Measurements from ENCODE around the gene TMEM108.

Gene TMEM108

GRCh38 chr3:133393204-133393603 is 355.0 kb downstream of the TMEM108 start:
- no peak for DNase-seq

DNA sequence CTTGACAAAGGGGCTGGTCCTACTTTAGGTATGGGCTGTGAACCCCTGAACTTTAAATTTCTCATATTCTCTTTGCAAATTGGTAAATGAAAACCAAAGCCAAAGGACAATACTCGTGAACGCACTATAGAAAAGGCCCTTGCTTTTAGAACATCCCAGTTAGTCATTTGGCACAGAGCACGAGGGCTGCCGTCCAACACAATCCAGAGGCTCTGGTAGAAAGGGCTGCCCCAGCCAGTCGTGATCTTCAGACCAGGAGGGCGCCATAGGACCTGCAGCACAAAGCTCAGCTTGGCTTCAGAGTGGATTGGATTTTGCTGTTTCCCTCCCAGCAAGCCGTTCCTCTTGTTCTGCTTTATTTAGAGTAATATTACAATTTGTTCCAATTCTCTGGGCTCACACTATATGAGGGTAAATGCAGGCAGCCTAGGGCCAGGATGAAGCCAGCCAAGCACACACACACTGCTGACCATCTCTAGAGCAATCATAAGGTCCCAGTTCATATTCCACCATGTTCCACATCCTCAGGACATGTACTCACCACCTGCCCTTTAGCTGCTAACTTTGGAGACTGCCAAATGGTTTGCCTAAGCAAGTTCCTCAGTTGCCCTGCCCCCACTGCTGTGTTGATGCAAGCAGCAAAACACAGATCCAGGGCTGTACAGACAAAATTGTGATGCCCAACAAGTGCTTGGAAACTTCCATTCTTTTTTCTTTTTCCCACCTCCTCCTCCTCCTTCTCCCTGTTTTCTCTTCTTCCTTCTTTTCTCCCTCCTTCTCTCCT is 355.7 kb downstream of the TMEM108 start:
- no peak for DNase-seq

DNA sequence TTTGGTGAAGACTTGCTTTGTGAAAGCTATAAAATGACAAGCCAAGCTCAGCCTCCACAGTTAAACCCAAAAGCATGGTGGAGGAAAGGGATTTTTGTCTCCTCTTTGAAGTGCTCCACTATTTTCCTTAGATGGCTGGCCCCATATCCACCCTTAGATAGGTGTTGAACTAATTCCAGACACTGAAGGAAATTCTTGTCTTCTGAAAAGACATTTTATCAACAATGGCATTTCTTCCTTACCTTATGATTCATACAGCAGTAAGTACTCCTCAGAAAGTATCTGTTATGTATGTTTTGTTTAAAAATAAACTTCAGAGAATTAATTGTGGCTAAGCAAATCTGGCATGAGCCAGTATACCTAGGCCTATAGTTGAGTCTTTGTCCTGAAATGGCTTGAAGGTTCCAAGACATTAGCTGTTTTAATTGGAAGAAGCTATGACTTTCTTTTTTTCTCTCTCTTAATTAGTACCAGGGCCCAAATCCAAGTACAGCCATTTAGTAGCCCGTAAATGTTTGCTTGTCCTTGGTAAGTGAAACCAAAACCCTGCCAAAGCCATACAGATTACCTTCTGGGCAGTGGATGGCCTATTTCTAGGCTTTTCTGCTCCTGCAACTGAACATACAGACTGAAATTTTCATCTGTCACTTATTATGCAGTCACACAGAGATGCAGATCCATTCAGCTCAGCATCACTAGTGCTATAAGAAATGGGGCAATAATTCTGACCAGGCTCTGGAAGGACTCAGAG is 356.5 kb downstream of the TMEM108 start:
- DNase-seq = no peak

DNA sequence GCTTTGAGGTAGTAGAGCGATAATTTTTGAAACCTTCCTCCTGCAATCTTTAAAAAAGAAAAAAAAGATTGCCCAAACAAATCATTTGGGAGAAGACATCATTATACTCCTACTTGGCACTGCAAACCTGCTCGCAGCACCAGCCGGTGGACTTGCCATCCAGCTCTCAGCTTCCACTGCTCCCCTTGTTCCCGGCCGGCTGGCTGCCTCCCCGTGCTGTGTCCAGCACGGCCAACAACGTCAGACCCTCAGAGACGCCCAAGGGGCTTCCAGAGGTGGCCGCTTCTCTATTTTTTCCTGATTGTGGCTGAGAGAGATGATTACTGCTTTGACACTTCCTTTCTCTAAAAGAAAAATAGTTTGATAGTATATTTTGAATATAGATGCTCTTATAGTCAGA is 358.7 kb downstream of the TMEM108 start:
- DNase-seq = no peak

- no peak for DNase-seq
These were observed 361.9 kb downstream of the TMEM108 start, which contains the start of gene BFSP2 for GRCh38 chr3:133400006-133400515. TSS of gene BFSP2 (plus strand) at chr3:133400056. CDS start at chr3:133400084, 28 bp downstream.

DNA sequence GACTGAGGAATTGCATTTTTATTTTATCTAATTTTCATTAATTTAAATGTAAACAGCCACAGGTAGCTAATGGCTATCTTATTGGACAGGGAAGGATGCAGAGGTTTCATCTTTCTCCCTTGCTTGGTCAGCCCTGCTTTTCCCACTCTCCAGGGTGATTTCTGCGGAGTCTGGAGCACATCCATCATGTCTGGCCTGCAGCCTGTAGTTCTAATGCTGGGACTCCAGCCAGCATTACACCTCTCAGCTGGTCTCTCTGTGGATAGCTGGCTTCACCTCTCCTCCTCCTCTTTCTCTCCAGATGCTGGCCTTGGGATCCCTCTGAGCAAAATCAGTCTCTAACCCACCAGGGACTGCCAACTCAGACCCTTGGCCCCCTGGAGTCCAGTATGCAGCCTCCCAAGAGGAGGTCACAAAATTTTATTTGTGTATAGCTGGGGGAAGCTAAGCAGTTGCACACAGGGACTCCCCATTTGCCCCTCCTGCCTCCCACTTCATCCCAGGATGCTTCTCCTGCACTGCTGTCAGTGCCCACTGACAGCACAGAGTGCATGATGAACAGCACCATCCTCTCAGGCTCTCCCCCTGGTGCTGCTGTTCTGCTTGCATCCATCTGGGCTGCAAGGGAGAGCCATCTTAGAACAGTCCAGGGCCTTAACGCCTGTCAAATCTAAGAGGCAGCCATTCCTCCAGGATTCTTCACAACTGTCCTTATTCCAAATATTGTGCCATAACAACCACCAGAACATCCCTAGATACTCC is 363.4 kb downstream of the TMEM108 start:
- no peak for DNase-seq

- DNase-seq = no peak
These were observed 366.7 kb downstream of the TMEM108 start for GRCh38 chr3:133404920-133405319.

- no peak for DNase-seq
These were observed 370.2 kb downstream of the TMEM108 start for GRCh38 chr3:133408366-133408765.

DNA sequence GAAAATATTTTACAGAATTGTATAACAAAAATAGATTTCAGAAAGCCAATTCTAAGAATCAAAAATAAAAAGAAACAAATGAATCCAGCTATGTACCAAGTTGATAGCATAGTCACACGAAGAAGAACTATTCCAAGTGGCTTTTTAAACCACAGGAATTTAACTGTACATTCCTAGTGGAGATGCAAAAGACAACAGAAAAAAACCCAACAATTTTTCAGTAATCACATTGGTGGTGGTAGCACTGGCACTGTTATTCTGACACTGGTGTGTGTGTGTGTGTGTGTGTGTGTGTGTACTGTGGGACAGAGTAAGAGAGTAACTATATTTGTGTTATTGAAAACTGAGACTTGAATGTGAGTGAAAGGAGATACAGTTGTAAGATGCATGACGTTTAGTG is 370.8 kb downstream of the TMEM108 start:
- DNase-seq = no peak

DNA sequence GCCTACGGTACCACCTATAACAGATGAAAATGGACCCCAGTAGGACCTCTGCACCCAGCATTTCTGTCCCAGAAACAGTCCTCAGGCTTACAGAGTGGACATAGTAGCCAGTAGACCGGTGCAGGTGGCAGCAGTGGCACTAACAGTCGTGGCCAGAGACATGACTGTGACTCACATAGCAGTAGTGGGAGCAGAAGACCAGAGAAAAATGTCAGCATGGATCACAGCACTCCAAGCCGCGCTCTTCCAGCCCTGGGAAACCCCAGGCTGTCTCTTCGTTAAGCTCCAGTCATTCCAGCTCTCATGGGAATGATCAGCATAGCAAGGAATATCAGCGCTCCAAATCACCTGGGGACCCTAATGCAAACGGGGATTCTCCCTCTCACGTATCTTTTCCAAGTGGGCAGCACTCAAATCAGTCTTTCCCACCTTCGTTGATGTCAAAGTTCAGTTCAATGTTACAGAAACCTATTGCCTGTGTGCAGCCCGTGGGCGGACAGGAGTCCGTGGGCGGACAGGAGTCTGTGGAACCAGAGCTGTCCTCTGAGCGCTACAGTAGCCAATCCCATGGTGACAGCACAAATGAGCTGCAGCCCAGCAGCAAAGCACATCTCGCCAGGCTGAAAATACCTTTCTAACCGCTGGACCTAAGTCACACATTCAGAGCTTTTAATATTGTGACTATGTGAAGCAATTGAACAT is 372.2 kb downstream of the TMEM108 start:
- DNase-seq = no peak

DNA sequence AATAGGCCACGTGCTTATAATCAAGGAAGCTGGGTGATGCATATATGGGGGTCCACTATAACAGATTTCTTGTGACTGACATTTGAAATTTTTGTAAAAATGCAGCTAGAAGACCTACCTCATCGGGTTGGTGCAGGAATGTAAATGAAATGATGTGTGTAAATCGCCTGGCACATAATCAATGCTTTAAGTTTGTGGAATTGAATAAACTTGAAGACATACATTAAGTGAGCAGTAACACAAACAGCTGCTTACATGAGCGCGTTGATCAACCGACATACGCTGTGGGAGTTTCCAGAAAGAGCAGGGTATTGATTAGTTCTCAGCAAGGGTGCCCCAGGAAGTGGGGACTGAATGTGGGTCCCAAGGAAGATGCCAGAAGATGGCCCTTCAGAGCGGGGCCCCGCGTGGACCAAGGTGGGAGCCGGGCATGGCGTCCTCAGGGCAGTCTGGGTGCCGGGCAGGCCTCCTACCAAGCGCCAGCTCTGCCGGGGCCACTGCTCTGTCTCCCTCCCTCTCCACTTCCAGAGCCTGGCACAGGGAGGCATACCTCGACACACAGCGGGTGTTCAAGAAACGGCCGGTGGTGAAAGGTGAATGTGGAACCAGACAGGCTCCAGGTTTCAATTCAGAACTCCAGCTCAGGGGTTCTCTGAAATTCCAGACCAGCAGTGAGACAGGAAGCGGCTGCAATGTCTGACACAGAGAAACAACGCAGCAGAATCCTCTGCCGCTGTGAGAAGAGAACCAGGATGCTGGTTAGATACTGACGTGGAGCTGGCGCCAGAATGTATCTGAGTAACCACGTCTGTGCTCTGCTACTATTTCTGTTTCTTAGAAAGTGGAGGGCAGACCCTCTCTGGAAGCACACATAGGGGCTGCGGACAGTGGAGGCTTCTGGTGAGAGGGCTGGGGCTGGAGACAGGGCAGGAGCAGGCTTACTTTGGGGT is 374.3 kb downstream of the TMEM108 start:
- no peak for DNase-seq

DNA sequence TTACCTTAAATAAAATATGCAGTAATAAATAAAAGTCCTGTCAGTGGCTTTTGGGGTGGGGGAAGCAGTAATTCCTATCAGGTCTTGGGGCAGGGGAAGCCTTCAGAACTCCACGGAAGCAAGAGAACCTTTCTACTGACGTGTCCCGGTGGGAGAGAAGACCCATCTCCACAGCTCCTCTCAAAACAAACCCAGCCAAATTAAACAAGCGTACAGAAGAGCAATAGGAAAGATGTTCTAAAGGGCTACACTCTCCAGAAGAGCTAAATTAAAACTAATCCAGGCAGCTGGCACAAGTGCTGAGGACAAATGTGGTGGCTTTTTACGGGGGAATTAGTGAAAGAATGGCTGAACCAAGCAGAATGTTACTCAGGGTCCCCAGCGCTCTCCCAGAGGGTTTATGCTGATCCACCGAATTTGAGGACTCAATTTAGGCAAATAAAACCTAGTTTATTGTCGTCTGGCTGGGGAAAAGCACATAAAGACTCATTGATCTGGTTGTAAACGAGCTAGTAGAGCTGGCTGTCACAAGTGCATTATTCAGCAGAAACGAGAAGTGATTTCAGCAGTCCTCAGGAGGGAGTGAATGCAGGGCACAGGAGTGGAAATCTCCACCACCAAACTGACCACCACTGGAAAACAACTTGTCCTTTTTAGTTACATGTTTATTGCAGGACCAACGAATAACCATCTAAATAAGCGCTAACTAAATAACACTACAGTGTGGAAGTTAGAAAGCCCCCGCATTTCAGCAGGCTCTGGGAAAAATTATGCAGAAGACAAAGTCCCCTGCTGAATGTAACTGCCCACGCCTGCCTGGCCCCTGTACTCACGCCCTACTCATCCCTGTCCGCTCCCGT is 375.2 kb downstream of the TMEM108 start:
- no peak for DNase-seq

GRCh38 chr3:133414021-133414392 is 375.8 kb downstream of the TMEM108 start:
- DNase-seq = no peak

GRCh38 chr3:133418361-133418760 is 380.2 kb downstream of the TMEM108 start:
- no peak for DNase-seq

DNA sequence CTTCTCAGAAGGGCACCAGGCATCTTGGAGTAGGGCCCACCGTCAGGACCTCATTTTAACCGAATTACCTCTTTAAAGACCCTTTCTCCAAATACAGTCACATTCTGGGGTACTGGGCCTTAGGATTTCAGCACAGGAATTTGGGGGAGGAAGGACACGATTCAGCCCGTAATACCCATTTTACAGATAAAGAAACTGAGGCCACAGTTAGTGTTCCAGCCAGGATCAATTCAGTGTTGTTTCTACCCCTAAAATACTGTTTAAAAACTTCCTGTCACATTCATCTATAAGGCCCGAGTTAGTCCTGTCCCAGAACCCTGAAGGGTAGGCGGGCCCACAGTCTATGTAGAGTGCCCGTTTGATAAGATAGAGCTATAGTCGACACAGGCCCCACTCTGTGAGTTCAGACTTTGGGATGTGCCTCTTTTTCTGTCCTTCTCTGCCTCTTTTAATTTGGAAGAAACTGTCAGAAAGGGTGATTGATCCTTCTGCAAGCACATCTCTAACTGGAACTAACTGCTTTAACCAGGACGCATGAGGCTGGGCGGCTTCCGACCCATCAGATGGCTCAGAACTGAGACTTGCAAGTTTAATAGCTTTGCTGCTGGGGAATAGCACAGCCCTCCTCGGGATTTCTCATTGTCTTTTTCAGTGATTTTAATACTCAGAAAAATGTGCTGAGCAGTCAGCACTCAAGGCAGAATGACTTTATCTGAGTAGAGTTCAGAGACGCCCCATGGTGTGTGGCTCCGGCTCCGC is 381.1 kb downstream of the TMEM108 start:
- DNase-seq = no peak

DNA sequence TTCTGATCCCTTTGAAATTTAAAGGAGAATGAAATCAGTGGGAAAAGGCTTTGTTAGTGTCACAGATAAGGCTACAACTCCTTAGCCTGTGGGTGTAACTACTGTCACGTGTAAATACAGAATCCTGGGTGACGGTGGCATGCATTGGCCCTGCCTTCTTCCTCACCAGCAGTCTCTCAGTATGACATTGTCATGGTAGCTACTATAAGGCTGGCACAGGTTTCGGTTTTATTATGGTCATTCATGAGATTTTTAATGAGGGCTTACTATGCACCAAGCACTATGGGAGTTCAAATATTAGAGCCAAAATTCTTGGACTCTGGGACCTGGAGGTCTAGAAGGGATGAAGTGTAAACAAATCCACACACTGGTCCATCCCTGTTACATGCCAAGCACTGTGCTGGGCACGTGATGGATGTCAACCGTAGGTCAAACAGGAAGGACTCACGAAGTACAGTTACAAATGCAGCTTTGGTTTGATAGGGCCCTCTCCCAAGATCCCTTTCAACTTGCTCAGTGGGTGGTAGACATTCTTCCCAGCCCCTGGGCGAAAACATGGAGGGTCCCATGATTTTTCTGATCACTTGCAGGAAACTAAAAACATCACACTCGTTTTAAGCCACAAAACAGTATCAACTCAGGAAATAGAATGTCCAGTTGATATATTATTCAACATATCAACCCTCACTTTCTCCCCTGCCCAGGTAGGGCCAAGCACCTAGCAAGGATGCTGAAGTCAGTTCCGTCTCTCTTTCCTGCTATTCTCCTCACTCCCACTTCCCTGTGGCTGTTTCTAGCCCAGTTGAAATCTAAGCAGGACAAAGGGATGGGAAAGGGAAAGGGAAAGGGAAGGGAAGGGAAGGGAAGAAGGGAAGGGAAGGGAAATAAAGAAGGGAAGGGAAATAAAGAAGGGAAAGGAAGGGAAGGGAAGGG is 387.0 kb downstream of the TMEM108 start:
- no peak for DNase-seq

- DNase-seq = no peak
These were observed 387.7 kb downstream of the TMEM108 start for GRCh38 chr3:133425898-133426297.

DNA sequence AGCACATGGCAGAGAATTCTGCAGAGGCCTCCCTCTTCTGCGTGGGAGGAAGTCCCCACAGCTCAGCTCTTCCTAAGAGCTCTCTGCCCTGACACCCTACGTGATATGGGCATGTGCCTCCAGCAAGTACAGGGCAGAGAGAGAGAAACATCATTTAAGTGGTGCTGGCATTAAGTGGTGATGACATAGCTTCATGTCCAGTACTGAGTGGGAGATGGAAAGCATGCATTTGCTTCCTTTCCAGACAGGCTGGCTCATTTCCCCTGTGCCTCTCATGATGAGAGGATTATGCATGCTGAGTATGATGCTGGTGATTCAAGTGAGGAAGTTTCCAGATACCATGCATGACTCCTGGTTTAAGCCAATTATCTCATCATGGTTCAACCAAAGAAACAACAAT is 388.5 kb downstream of the TMEM108 start:
- no peak for DNase-seq

DNA sequence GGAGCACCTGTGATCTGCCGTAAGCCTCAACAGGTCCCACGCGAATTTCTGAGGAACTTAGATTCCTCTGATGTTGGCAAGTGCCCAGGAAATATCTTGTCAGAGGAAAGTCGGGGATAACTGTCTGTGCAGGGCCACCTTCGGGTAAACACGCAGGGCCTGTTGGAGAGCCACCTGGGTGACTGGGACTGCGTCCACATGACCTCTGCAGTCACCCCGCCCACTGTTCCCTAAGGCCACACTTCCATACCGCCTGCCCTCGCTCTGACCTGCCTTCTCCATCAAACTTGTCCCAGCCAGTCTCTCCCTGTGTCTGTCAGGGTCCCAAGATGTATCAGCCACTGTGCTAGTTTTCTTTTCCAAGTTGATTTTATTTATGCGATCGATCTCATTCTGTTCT is 390.4 kb downstream of the TMEM108 start:
- DNase-seq = no peak
